Measurements from ENCODE around the gene ZSCAN2.

GRCh38 chr15:84631706-84632272 is 31.0 kb downstream of the ZSCAN2 start:
- TF ChIP-seq POLR2AphosphoS5 (IDR thresholded peaks at IDR 0.05), result no peak
- no peak for TF ChIP-seq CTCF (IDR thresholded peaks at IDR 0.05)
- no peak for TF ChIP-seq POLR2A (IDR thresholded peaks at IDR 0.05)
